GM12891 (cell line): Measurements from ENCODE around the gene MATN4.

Source experiments
- POLR2A ChIP-seq: IDR thresholded peaks from 2 replicates; pipeline ENCODE4 v1.6.1; 2011; ENCODE audit warnings: low read depth, low read length, control low read depth
- TAF1 ChIP-seq: IDR thresholded peaks from 2 replicates; pipeline ENCODE4 v1.6.1; 2011; ENCODE audit warnings: low read depth, low read length, control low read depth

- TF ChIP-seq POLR2A = no peak
- no peak for TF ChIP-seq TAF1
These were observed 32.8 kb downstream of the MATN4 start for GRCh38 chr20:45275338-45275737.
